H4 (cell line): ENCODE measurements around the gene IVL. TPM values are rescaled to one million over a fixed set of nuclear protein-coding genes. Genes with fewer than 3 reads are reported as not detected.

ENCODE experiments used
- DNase-seq: peaks from one replicate; pipeline ENCODE4 v3.0.0-alpha.2; 2015; ENCODE audit warnings: low spot score
- total RNA-seq: library from RNA; depleted of rRNA; stranded (reverse); fragments of >200 nt; shearing (Covaris generic); gene quantifications from 2 replicates; pipeline ENCODE4 v1.2.3, GENCODE V29; 2014; rRNA removed

IVL gene
- not detected in 2 replicates for total RNA-seq

- DNase-seq, result no peak
Measured at GRCh38 chr1:152907686-152908601, at the start of gene IVL. Gene IVL, plus strand, starts transcription at chr1:152908546. Its CDS starts 1,252 bp downstream, at chr1:152909798.

GRCh38 chr1:152859696-152860095 is 48.6 kb upstream of the IVL start, which contains the start of gene LCE7A:
Gene LCE7A, plus strand, starts transcription at chr1:152859996. Its CDS starts 702 bp downstream, at chr1:152860698.
- DNase-seq, result no peak

- DNase-seq, result no peak
Measured at GRCh38 chr1:152860129-152860528, 48.2 kb upstream of the IVL start.

DNA sequence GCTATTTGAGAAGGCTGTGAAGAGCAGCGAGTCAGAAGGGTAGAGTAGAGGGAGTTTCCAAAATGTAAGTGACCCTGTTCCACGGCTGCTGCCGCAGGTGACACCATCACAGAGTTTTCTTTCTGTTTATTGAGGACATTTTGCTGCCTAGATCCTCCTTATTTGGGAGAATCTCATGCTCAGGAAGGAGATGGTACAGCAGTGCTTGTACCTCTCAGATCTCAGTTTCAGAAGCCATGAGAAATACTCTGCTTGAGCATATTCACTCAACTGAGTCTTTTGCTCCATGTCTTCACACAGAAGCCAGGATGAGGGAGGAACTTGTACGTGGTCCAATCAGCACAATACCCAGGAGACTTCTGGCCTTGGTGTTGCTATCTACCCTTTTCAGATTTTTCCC is 47.0 kb upstream of the IVL start:
- DNase-seq, result no peak

- no peak for DNase-seq
Measured at GRCh38 chr1:152864443-152864842, 43.9 kb upstream of the IVL start.

- no peak for DNase-seq
Measured at GRCh38 chr1:152866321-152866720, 42.0 kb upstream of the IVL start.

- peak; percentile 69 for DNase-seq
Measured at GRCh38 chr1:152869808-152870419, 38.4 kb upstream of the IVL start.

DNA sequence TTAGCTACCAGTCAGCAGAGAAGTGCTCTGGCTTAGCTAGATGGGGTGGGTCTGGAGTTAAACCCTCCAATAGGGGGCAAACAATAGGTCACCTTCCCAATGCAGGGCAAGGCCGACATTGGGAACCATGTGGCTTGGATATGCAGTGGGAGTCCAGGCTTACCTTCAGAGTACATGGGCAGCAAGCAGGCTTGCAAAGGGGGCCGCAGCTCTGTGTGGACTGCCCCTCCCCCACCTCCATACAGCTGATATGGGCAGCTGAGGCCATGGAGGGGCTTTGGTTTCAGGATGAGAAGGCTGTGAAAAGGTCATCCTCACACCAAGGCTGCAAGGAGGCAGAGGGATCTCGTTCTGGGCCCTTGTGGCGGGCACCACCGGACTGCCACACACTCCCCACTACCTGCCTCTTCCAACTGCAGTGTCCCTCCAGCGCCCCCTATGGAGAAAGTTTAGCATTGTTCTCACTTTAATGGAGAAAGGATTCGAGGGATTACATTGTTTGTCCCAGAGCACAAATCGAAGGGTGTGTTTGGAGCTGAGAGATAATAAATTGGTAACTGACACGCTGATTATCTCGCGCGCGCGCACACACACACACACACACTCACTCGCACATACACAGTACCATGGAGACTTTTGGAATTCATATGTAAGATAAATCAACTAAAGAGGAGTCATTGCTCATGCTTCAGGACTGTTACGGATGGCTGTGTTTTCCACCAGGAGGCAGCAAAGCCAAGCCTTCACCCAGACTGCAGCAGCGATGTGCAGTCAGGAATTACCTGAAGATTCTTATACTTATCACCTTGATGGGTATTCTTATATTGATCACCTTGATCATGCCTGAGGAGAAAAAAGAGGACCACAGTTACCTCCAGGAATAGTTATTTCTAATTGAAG is 37.3 kb upstream of the IVL start:
- DNase-seq, result peak; percentile 47

DNA sequence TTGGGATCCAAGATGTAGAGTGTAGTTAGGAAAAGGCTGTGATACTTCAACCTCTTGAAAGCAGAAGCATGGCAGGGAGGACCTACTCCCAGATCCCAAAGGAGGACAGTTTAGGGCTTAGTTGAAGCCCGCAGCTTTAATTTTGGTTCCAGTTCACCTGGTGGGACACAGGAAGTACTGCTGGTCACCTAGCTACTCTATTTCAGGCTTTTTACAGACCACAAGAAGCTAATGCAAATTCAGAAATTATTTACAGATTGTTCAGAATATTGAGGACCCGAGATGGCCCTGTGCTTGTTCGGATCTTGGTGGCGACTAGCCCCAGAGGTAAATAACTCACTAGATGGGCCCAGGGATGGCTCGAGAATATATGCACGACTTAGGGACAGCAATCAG is 36.6 kb upstream of the IVL start:
- DNase-seq, result no peak

DNA sequence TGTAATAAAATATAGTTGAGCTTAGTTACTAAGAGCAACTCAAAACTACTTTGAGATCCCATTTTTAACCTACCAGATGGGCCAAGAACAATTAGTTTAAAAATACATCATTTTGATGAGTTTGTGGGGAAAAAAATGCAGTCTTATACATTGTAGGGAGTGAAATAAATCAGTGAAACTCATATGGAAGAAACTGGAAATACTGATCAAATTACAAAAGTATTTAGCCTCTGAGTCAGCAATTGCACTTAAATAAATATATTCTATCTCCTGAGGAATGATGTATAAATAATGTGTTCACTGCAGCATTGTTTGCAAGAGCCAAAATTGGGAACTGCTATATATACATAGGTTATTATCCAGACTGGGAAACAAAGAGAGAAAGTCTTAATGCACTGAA is 34.9 kb upstream of the IVL start:
- no peak for DNase-seq

GRCh38 chr1:152876827-152877226 is 31.5 kb upstream of the IVL start:
- no peak for DNase-seq

DNA sequence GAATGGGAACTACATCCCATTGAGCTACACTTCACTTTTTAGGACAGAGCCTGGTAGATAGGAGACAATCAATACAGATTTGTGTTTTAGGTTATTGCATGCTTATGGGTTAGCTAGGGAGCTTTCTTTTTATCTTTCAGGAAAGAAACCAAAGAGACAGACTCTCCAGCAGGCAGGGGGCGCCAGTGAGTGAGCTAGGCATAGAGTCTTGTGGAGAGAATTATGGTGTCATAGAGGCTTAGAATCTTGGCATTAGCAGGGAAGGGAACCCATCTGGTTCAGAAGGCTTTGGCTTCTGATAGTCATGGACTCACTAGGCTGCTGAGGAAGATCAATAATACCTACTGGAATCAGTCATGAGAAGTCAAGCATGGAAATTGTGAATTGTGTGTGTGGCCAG is 30.3 kb upstream of the IVL start, which contains the start of gene SMCP:
Gene SMCP (plus strand): TSS at position 281 of the 400 bp plus-strand sequence. CDS start 6,101 bp downstream, outside the sequence.
- no peak for DNase-seq

DNA sequence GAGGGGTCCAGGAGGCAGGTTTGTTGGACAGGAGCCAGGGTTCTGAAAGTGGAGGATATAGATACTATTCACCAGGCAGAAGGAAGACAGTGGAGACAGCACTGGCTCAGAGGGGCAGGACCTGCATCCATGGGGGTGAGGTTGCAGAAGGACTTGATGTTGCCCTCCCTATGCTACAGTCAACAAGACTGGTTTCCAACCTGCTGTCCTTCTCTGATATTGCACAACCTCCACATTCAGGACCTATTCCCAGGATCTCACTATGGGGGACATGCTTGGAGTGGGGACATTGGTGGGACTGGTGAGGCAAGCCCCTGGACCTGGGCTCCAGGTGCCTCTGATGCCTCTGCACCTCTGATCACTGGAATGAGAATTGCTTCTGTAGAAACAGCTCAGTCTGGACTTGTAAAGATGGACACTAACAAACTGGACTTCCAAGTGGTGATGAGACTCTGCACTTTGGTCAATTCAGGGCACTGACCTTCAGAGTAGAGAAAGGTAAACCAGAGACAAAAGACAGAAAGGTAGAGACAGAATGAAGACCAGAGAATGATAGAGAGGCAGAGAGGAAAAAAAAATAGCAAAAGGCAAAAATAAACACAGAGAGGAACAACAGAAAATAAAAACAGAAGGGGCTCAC is 28.7 kb upstream of the IVL start:
- no peak for DNase-seq

GRCh38 chr1:152880316-152880715 is 28.0 kb upstream of the IVL start:
- no peak for DNase-seq

- DNase-seq, result no peak
Measured at GRCh38 chr1:152880907-152881306, 27.4 kb upstream of the IVL start.

- DNase-seq, result no peak
Measured at GRCh38 chr1:152884085-152884484, 24.3 kb upstream of the IVL start.

DNA sequence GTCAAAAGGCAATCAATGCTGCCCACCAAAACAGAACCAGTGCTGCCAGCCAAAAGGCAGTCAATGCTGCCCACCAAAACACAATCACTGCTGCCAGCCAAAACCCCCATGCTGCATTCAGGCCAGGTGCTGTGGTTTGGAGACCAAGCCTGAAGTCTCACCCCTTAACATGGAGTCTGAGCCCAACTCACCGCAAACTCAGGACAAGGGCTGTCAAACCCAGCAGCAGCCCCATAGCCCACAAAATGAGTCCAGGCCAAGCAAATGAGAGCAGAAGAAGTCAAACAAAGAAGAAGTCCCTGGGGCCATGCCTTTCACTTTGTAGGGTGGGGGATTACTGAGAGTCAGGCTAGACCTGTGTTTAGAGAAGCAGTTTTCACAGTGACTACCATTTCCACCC is 23.8 kb upstream of the IVL start:
- no peak for DNase-seq

DNA sequence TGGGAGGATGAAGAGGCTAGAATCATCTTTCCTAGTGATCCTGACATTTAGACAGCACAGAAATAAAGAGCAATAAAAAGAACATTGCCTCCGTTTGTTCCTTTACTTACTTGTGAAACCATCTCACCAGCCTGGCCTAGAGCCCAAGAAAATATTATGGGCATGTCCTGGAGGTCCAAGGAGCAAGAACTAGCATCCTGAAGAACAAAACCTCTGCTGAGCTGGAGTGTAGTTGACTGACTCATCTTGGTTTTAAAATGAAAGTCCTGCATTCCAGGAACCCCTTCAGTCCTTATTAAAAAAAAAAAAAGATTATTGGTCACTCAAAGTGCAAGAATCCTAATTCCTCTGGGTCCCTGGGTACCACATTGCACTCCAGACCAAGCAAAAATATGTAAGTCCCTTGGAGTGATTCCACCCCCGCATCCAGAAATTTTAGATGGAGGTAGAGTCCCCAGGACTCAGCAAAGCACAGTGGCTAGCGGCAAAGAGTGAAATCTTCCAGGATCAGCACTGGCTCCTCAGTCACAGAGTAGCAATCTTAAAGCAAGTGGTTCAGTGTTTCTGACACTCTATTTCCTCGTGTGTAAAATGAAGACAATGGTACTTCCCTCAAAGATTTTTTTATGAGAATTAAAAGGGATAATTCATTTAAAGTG is 23.3 kb upstream of the IVL start:
- DNase-seq, result peak; percentile 23

DNA sequence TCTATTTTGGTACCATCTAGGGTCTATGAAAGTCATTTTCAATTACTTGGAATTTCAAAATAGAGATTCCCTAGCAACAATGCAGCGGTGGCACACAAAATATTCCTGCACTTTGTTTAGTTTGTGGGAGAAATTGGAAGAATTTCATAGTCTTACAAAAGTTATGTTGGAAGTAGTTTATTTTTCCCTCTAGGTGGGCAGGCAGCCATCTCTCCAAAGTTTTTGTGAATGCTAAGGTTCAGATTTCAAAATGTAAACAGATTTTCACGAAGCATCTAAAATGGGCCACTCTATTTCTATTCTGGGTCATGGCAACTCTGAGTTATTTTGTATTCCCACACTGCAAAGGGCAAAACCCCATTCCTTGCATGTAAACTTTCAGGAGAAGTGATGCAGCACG is 22.3 kb upstream of the IVL start:
- peak; percentile 35 for DNase-seq

DNA sequence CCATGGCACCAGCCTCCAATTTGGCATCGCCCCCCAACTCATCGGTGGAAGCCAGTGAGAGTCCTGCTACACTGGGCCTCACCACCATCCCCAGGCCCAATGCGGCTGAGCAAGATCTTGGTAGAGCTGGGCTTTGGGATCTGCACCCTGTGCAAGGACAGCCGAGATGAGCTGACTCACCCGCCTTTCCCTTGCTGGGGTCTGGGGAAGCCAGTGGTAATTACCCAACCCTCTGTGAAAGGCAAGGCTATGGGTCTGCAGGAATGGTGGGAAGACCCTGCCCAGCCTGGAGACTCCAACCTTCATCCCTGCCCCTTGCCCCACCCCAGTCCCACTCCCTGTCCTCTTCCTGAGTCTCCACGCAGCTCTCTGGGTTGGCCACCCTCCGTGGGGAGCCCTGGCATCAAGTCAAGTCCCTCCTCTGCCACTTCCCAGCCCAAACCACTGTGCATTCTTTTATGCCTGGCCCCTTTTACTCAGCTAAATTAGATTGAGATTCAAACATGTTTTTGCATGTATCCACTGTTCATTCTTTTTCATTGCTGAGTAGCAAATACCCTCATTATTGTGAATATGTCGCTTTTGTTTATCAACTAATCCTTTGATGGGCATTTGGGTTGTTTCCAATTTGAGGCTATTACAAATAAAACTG is 21.5 kb upstream of the IVL start:
- DNase-seq, result peak; percentile 18
